Stimulated activated CD4-positive, alpha-beta T cell treated with anti-CD3 and anti-CD28 coated beads, TNF-alpha, amount 100 ng/mL, for 4 hours (primary cell): ENCODE measurements around the gene KCNA2.

Source experiments
- DNase-seq, 3 experiments: peaks; one replicate each; pipeline ENCODE4 v3.0.0-alpha.2; 2020; ENCODE audit warnings: low read depth in 3 of 3

Gene KCNA2

GRCh38 chr1:110566836-110567235 lies 39.3 kb downstream of the KCNA2 start:
- no peak for DNase-seq

- DNase-seq, result no peak
Measured at GRCh38 chr1:110565565-110565964, 40.6 kb downstream of the KCNA2 start.

- no peak for DNase-seq
Measured at GRCh38 chr1:110563089-110563488, 43.1 kb downstream of the KCNA2 start.

GRCh38 chr1:110561596-110561995 lies 44.6 kb downstream of the KCNA2 start:
- no peak for DNase-seq

- no peak for DNase-seq
Measured at GRCh38 chr1:110559157-110559556, 47.0 kb downstream of the KCNA2 start.

GRCh38 chr1:110557481-110557880 lies 48.7 kb downstream of the KCNA2 start:
- no peak for DNase-seq

- no peak for DNase-seq
Measured at GRCh38 chr1:110556471-110556807, 49.7 kb downstream of the KCNA2 start.

- no peak for DNase-seq
Measured at GRCh38 chr1:110555807-110556470, 50.2 kb downstream of the KCNA2 start.

- DNase-seq, result peak; percentile 33 to 45 (median 38)
Measured at GRCh38 chr1:110554871-110555801, 51.0 kb downstream of the KCNA2 start.

GRCh38 chr1:110551278-110551809 lies 54.8 kb downstream of the KCNA2 start:
- no peak for DNase-seq

GRCh38 chr1:110549831-110550230 lies 56.3 kb downstream of the KCNA2 start:
- no peak for DNase-seq

GRCh38 chr1:110548381-110548780 lies 57.8 kb downstream of the KCNA2 start:
- no peak for DNase-seq

GRCh38 chr1:110547017-110547416 lies 59.1 kb downstream of the KCNA2 start:
- no peak for DNase-seq

GRCh38 chr1:110545492-110545891 lies 60.7 kb downstream of the KCNA2 start:
- no peak for DNase-seq

- DNase-seq, result no peak
Measured at GRCh38 chr1:110544753-110545152, 61.4 kb downstream of the KCNA2 start.
